ENCODE data around the gene WAC.
"Not testable (repeated sequence)": the region's sequence is repeated elsewhere in the genome, so short reads cannot be mapped to it uniquely, and the experiment has no call there.

Gene WAC, protein sequence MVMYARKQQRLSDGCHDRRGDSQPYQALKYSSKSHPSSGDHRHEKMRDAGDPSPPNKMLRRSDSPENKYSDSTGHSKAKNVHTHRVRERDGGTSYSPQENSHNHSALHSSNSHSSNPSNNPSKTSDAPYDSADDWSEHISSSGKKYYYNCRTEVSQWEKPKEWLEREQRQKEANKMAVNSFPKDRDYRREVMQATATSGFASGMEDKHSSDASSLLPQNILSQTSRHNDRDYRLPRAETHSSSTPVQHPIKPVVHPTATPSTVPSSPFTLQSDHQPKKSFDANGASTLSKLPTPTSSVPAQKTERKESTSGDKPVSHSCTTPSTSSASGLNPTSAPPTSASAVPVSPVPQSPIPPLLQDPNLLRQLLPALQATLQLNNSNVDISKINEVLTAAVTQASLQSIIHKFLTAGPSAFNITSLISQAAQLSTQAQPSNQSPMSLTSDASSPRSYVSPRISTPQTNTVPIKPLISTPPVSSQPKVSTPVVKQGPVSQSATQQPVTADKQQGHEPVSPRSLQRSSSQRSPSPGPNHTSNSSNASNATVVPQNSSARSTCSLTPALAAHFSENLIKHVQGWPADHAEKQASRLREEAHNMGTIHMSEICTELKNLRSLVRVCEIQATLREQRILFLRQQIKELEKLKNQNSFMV
- total RNA-seq, result 201 to 308 (median 249) reads per million in 9 experiments

DNA sequence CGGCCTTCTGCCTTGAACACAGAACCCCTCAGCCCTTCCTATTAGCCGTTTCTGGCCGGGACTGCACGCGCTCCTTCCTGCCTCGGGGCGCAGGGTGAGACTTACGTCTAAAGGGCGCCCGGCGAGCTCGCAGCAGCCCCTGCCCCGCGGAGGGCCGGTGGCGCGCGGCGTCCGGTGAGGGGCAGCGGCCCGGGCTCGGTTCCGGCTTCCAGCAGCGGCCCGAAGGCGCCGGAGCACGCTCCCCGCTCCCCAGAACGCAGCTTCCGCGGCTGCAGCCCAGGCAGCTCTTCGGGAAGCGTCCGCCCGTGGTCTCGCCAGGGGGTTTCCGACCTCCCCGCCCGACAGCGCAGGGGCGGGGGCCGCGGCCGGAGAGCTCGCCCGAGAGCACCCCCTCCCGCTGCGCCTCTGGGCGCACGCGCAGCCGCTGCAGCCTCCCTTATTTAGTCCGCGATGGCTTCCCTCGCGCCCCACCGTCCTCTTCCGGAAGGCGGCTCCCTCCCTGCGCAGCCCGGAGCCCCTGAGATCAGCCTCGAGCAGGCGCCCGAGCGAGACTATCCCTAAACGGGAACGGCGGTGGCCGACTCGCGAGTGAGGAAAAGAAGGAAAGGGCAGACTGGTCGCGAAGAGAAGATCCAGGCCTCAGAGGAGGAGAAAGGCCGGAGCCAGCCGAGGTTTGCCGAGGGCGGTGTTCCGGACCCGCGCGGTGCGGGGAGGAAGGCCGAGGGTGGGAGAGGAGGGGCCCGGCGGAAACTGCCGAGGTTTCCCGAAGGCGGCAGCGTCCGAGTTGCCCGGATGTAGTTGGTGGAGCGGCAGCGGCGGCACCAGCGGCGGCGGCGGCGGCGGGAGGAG is at the start of gene WAC:
TSS of gene WAC (plus strand) at position 782 of the 849 bp plus-strand sequence. CDS start 462 bp downstream, outside the sequence.
- H3K9me3 Mint-ChIP-seq, result no peaks in the 10 kb centered on the region
- ATAC-seq (replicated peaks), result peak; percentile 74
- DNase-seq, result peak; percentile 98
- H3K27me3 Mint-ChIP-seq, result no peaks in the 10 kb centered on the region
- peak within 1 kb of the TSS; percentile 99 to 100 for H3K27ac Mint-ChIP-seq
- peak within 1 kb of the TSS; percentile 96 to 97 for H3K4me3 Mint-ChIP-seq
- H3K36me3 Mint-ChIP-seq (ENCODE audit: insufficient read depth), result peaks cover 62% of the 10 kb centered on the region
- H3K4me1 Mint-ChIP-seq (ENCODE audit: low read depth in 2 of 2), result peaks cover 50 to 58% of the 10 kb centered on the region in 2 donors

DNA sequence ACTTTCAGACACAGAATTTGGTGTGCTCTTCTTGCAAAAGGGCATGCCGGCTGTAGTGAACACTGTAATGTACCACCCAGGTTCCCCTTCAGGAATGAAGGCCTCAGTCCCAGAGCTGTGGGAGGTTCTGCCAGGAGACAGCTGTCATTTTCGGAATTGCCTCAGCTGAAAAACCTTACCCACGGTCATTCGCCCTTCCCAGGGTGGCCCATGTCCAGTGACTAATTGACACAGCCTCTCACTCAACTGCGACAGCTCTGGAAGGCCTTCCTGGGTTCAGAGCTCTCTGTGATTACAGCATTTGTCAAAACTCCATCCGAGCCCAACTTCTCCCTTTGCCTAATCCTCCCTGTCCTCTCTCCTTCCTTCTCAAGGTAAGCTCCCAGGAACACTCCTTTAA is 43.7 kb upstream of the WAC start:
- no peak for ATAC-seq (replicated peaks)
- peaks cover 2 to 14% of the 10 kb centered on the region in 2 donors for H3K4me1 Mint-ChIP-seq (ENCODE audit: low read depth in 2 of 2)

DNA sequence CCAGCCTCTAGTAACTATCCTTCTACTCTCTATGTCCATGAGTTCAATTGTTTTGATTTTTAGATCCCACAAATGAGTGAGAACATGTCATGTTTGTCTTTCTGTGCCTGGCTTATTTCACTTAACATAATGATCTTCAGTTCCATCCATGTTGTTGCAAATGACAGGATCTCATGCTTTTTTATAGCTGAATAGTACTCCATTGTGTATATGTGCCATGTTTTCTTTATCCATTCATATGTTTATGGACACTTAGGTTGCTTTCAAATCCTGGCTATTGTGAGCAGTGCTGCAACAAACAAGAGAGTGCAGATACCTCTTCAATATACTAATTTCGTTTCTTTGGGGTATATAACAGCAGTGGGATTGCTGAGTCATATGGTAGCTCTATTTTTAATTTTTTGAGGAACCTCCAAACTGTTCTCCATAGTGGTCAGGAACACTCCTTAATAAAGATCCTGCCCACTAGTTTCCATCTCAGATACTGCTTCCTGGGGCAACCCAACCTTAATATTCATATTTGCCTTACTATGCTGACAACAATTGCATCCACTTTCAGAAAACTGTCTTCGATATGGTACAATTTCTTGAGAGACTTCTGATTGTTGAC is 42.6 kb upstream of the WAC start:
- not testable (repeated sequence) for H3K27ac Mint-ChIP-seq; H3K36me3 Mint-ChIP-seq (ENCODE audit: insufficient read depth); H3K4me3 Mint-ChIP-seq; ATAC-seq (replicated peaks); H3K9me3 Mint-ChIP-seq; DNase-seq
- H3K4me1 Mint-ChIP-seq (ENCODE audit: low read depth in 2 of 2), result peaks cover 2 to 14% of the 10 kb centered on the region in 2 donors
- peaks cover 0 to 18% of the 10 kb centered on the region in 2 donors for H3K27me3 Mint-ChIP-seq

More for the DNA sequence above, 43.7 kb upstream of the WAC start:
- H3K4me3 Mint-ChIP-seq, result no peak overlapping the region
- no peak for DNase-seq
- no peaks in the 10 kb centered on the region for H3K9me3 Mint-ChIP-seq
- H3K27me3 Mint-ChIP-seq, result peaks cover 0 to 18% of the 10 kb centered on the region in 2 donors
- no peaks in the 10 kb centered on the region for H3K36me3 Mint-ChIP-seq (ENCODE audit: insufficient read depth)
- no peak overlapping the region for H3K27ac Mint-ChIP-seq

DNA sequence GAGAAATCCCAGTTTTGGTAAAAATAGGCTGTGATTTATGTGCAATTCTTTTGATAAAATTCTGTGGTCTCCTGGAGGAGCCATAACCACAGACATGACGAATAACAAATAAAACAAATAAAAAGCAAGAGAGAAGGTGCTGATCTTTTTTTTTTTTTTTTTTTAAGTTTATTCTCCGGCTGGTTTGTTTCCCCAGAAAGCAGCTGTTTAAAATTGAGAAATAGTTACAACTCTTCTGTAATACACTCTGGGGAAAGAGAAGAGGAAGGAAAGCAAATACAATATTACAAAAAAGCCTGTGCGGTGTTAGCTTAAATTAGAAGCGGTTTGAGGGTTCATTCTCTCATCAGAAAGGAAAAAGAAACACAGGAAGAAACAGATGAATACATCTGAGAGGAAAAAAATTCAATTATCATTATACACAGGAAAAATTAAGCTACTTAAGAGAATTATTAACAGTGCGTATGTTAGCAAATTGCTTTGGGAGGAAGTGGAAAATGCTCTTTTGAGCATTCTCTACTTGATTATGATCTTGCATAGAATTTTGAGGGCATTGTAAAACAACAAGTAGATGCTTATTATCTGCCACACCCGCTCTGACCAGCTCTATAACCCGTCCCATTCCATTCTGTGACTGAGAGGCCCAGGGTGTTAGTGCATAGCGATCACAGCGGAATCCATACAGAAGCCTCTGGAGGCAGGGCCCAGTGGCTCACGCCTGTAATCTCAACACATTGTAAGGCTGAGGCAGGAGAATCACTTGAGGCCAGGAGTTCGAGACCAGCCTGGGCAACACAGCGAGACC is 40.6 kb upstream of the WAC start:
- no peak for ATAC-seq (replicated peaks)

DNA sequence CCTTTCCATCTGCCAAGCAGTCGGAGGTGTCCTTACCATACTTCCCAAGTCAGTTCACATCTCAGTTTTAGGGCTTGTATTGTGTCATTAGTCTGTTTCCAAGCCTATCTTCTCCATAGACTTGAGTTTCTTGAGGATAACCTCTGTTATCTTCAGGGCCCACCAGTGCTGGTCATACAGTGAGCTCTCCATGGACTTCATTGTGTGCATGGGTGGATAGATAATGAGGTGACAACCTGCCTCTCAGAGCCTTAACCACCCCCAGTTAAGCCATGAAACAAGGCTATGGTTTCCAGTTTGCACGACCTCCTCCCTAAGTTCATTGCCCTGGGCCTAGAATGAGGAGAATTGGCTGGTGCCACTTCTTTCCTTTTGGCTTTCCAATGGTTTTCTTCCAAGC is 38.5 kb upstream of the WAC start:
- H3K27ac Mint-ChIP-seq, result no peak overlapping the region
- peaks cover 0 to 18% of the 10 kb centered on the region in 2 donors for H3K27me3 Mint-ChIP-seq
- no peak overlapping the region for H3K4me3 Mint-ChIP-seq
- H3K36me3 Mint-ChIP-seq (ENCODE audit: insufficient read depth), result no peaks in the 10 kb centered on the region
- no peaks in the 10 kb centered on the region for H3K9me3 Mint-ChIP-seq
- DNase-seq, result no peak
- ATAC-seq (replicated peaks), result no peak
- H3K4me1 Mint-ChIP-seq (ENCODE audit: low read depth in 2 of 2), result no peaks in the 10 kb centered on the region

More for the DNA sequence above, 40.6 kb upstream of the WAC start:
- peaks cover 0 to 18% of the 10 kb centered on the region in 2 donors for H3K27me3 Mint-ChIP-seq
- H3K4me3 Mint-ChIP-seq, result no peak overlapping the region
- no peak for DNase-seq
- H3K9me3 Mint-ChIP-seq, result no peaks in the 10 kb centered on the region
- H3K4me1 Mint-ChIP-seq (ENCODE audit: low read depth in 2 of 2), result peaks cover under 1 to 6% of the 10 kb centered on the region in 2 donors
- H3K36me3 Mint-ChIP-seq (ENCODE audit: insufficient read depth), result no peaks in the 10 kb centered on the region
- H3K27ac Mint-ChIP-seq, result no peak overlapping the region

DNA sequence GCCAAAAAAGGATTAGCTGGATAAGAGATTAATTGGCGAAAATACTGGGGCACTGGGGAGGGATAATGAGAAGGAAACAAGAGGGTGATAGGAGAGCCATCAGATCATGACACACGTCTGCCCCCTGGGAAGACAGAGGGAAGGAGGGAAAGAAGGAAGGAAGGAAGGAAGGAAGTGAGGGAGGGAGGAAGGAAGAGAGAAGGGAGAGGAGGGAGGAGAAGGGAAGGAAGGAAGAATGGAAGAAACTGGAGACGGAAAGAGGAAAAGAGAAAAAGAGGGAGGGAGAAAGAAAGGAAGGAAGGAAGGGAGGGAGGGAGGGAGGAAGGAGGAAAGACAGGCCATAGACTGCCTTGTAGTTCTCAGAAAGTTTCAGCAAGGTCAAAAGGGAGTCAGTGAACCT is 37.8 kb upstream of the WAC start:
- Mint-ChIP-seq H3K36me3 (ENCODE audit: insufficient read depth) (no peaks in the 10 kb centered on the region), H3K27ac (no peak overlapping the region), H3K9me3 (no peaks in the 10 kb centered on the region), H3K4me3 (no peak overlapping the region), H3K27me3 (peaks cover 0 to 15% of the 10 kb centered on the region in 2 donors), H3K4me1 (ENCODE audit: low read depth in 2 of 2) (no peaks in the 10 kb centered on the region)
- DNase-seq (no peak), ATAC-seq (replicated peaks) (no peak)

DNA sequence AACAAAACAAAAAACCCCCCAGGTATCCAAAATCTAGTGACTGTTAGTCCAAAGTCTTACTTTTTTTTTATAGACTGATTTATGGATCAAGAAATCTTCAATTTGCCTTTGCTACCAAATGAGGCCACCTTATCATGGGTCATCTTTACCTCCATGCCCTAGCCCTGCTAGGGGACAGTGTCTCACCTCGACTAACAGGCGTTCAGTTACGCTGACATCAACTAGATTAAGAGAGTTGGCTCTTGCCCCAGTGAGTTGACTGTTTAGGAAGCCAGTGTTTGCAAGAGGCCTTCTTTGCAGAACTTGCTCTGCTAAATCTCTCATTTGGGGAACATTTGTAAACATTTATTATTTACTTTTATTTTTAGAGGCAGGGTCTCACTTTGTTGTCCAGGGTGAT is 36.9 kb upstream of the WAC start:
- no peaks in the 10 kb centered on the region for H3K9me3 Mint-ChIP-seq
- H3K27me3 Mint-ChIP-seq, result peaks cover 0 to 6% of the 10 kb centered on the region in 2 donors
- no peaks in the 10 kb centered on the region for H3K4me1 Mint-ChIP-seq (ENCODE audit: low read depth in 2 of 2)
- ATAC-seq (replicated peaks), result no peak
- DNase-seq, result no peak
- no peaks in the 10 kb centered on the region for H3K36me3 Mint-ChIP-seq (ENCODE audit: insufficient read depth)
- peak overlapping the region in 1 of 2 donors; percentile 45 for H3K27ac Mint-ChIP-seq
- H3K4me3 Mint-ChIP-seq, result no peak overlapping the region

DNA sequence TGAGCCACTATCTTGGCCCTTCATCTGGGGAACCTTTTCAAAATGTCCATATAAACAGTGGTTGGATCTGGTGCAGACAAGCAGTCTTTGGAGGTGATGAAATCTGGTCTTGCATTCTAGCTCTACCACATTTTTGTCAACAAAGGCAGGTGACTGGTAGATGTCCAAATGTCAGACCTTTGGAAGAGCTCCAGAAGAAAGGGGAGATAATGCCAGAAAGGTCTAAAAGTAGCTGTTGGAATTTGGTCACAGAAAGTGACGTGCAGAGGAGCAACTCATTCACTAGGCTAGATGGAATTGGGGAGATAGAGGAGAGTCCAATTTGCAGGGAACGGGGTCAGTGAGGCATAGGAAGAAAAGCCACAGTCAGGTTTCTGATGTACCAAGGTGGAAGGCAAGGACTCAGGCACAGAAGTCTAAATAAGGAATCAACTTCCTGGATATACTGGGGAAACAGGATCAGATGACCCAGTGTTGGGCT is 36.4 kb upstream of the WAC start:
- Mint-ChIP-seq H3K9me3 (no peaks in the 10 kb centered on the region), H3K4me3 (no peak overlapping the region), H3K4me1 (ENCODE audit: low read depth in 2 of 2) (no peaks in the 10 kb centered on the region), H3K36me3 (ENCODE audit: insufficient read depth) (no peaks in the 10 kb centered on the region), H3K27ac (peak overlapping the region in 1 of 2 donors; percentile 45), H3K27me3 (peaks cover 0 to under 1% of the 10 kb centered on the region in 2 donors)
- ATAC-seq (replicated peaks) (no peak), DNase-seq (no peak)

DNA sequence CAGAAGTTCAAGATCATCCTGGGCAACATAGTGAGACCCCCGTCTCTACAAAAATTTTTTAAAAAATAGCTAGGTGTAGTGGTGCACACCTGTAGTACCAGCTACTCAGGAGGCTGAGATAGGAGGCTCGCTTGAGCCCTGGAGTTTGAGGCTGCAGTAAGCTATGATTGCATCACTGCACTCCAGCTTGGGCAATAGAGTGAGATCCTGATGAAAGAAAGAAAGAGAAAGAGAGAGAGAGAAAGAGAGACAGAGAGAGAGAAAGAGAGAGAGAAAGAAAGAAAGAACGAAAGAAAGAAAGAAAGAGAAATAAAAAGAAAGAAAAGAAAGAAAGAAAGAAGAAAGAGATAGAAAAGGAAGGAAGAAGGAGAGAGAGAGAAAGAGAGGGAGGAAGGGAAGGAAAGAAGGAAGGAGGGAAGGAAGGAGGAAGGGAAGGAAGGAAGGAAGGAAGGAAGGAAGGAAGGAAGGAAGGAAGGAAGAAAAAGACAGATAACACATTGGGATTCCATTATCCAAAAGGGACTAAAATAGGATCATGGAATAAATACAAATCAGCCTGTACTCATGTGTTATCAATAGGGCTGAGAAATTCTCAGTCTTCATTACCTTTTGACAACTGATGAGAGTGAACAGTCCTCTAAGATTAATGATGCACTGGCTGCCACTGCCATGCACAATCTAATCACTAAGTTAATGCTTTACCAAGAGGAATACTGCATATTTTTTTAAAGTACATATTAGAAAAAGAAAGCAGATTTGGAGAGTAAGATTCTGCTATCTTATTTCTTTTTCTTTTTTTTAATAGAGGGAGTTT is 35.4 kb upstream of the WAC start:
- peaks cover 0 to 5% of the 10 kb centered on the region in 2 donors for H3K4me1 Mint-ChIP-seq (ENCODE audit: low read depth in 2 of 2)
- no peak overlapping the region for H3K4me3 Mint-ChIP-seq
- DNase-seq, result no peak
- H3K9me3 Mint-ChIP-seq, result no peaks in the 10 kb centered on the region
- no peak overlapping the region for H3K27ac Mint-ChIP-seq
- H3K27me3 Mint-ChIP-seq, result no peaks in the 10 kb centered on the region
- no peaks in the 10 kb centered on the region for H3K36me3 Mint-ChIP-seq (ENCODE audit: insufficient read depth)
- no peak for ATAC-seq (replicated peaks)

DNA sequence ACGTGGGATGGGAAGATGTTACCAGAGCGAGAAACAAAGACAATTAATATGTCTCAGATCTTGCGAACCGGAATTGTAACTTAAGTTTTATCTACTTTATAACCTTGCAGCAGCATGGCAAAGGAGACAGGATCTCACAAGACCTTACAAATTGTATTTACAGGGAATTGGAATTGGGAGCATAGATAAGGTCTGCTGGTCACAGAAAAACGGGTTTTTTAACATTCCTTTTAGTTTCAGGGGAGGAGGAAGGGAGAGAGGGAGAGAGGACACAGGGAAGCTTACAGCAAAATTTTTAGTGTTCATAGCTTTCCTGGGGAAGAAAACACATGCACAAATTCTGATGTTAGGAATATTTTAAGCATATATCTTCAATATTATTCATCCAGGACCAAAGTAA is 32.7 kb upstream of the WAC start:
- not testable (repeated sequence) for H3K27ac Mint-ChIP-seq; H3K27me3 Mint-ChIP-seq; DNase-seq; ATAC-seq (replicated peaks); H3K36me3 Mint-ChIP-seq (ENCODE audit: insufficient read depth); H3K9me3 Mint-ChIP-seq; H3K4me3 Mint-ChIP-seq; H3K4me1 Mint-ChIP-seq (ENCODE audit: low read depth in 2 of 2)

DNA sequence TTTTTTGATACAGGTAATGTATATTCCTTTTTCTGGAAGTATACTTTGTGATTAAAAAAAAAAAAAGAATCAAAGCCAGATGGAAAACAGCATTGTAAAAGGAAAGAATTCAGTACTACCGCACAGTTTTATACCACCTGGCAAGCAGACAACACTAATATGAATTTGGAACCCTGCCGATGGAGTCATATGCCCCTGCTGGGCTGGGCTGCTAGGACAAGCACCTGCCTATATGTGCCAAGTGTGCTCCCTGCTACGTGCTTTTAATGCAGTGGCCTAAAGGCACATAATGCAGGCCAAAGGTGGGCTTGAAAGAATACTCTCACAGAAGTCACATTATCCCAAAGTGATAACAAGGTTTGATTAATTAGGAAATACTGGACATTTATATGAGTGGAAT is 29.8 kb upstream of the WAC start:
- Mint-ChIP-seq H3K27me3 (no peaks in the 10 kb centered on the region), H3K4me3 (no peak overlapping the region), H3K4me1 (ENCODE audit: low read depth in 2 of 2) (peaks cover 0 to 5% of the 10 kb centered on the region in 2 donors), H3K9me3 (no peaks in the 10 kb centered on the region), H3K36me3 (ENCODE audit: insufficient read depth) (no peaks in the 10 kb centered on the region), H3K27ac (no peak overlapping the region)
- DNase-seq, result no peak
- no peak for ATAC-seq (replicated peaks)
